HepG2 (cell line): ENCODE results near the gene PVR. TPM values are rescaled to one million over a fixed set of nuclear protein-coding genes. Genes with fewer than 3 reads are reported as not detected.
A peak's percentile ranks its signal among the peaks of the same experiment; 100 is the strongest.

ENCODE experiments used
- DPF2 ChIP-seq: sonication (generic); formaldehyde crosslinking; IDR thresholded peaks from 2 replicates; pipeline ENCODE4 v1.4.0; 2020; ENCODE audit warnings: mild to moderate bottlenecking, low read depth, missing genetic modification reagents, borderline replicate concordance
- FOXA1 ChIP-seq, 2 experiments: fragments of 450-650 bp in 1 of 2; sonication (generic) in 1 of 2; formaldehyde crosslinking in 1 of 2; IDR thresholded peaks; 2 replicates each; pipeline versions ENCODE4 v1.4.0 to v1.6.1; 2016 to 2020; ENCODE audit warnings: missing genetic modification reagents in 1 of 2
- JUNB ChIP-seq: sonication (generic); formaldehyde crosslinking; IDR thresholded peaks from 2 replicates; pipeline ENCODE4 v1.8.0; 2022; ENCODE audit warnings: missing genetic modification reagents, mild to moderate bottlenecking, borderline replicate concordance
- MATR3 ChIP-seq: sonication (generic); formaldehyde crosslinking; IDR thresholded peaks from 2 replicates; pipeline ENCODE4 v1.4.0; 2020; ENCODE audit warnings: missing genetic modification reagents
- MBNL3 ChIP-seq: fragments of 250-450 bp; sonication (Bioruptor Pico); conservative IDR thresholded peaks from 2 replicates; pipeline ENCODE4 v1.8.0; 2022; ENCODE audit warnings: mild to moderate bottlenecking, inconsistent platforms
- NFRKB ChIP-seq: fragments of 450-650 bp; IDR thresholded peaks from 2 replicates; pipeline ENCODE4 v1.6.1; 2017
- PAF1 ChIP-seq: IDR thresholded peaks from 2 replicates; pipeline ENCODE4 v1.6.1; 2016; ENCODE audit warnings: missing genetic modification reagents, missing compliant biosample characterization
- POLR2G ChIP-seq: fragments of 200-400 bp; formaldehyde crosslinking; IDR thresholded peaks from 2 replicates; pipeline ENCODE4 v1.6.1; 2018; ENCODE audit warnings: mild to moderate bottlenecking, low read depth, low read length, moderate library complexity
- PPARG ChIP-seq: conservative IDR thresholded peaks from 2 replicates; pipeline ENCODE4 v1.6.1; 2016; ENCODE audit warnings: missing biosample characterization, missing genetic modification reagents
- SALL2 ChIP-seq: sonication (generic); formaldehyde crosslinking; IDR thresholded peaks from 2 replicates; pipeline ENCODE4 v1.8.1; 2023; ENCODE audit warnings: mild to moderate bottlenecking, missing genetic modification reagents, inconsistent platforms
- SOX13 ChIP-seq, 3 experiments: fragments of 450-650 bp in 1 of 3; sonication (generic) in 1 of 3; formaldehyde crosslinking in 1 of 3; IDR thresholded peaks in 2 of 3; conservative IDR thresholded peaks in 1 of 3; 2 replicates each; pipeline versions ENCODE4 v1.5.0 to v1.6.1; 2016 to 2020; ENCODE audit warnings: antibody characterized with exemption in 1 of 3, mild to moderate bottlenecking in 1 of 3, missing compliant biosample characterization in 1 of 3, missing genetic modification reagents in 1 of 3, moderate library complexity in 1 of 3
- U2AF1 ChIP-seq: fragments of 200-400 bp; formaldehyde crosslinking; optimal IDR thresholded peaks from 2 replicates; pipeline ENCODE3; 2017; ENCODE audit warnings: mild to moderate bottlenecking, low read depth, low read length
- ZNF549 ChIP-seq: sonication (generic); formaldehyde crosslinking; IDR thresholded peaks from 2 replicates; pipeline ENCODE4 v1.5.0; 2020; ENCODE audit warnings: missing genetic modification reagents
- ZNF569 ChIP-seq: sonication (generic); formaldehyde crosslinking; IDR thresholded peaks from 2 replicates; pipeline ENCODE4 v1.5.0; 2020; ENCODE audit warnings: mild to moderate bottlenecking, missing genetic modification reagents, moderate library complexity, borderline replicate concordance
- ZNF776 ChIP-seq: sonication (generic); formaldehyde crosslinking; IDR thresholded peaks from 2 replicates; pipeline ENCODE4 v1.4.0; 2020; ENCODE audit warnings: mild to moderate bottlenecking, missing genetic modification reagents
- polyA plus RNA-seq, 8 experiments: library from polyadenylated mRNA; depleted of rRNA in 3 of 8; stranded (reverse) in 7 of 8; unstranded in 1 of 8; fragments of >200 nt; fragmentation: Illumina TruSeq in 4 of 8; extraction: Trizol in 4 of 8; gene quantifications; 2 replicates each; pipeline versions ENCODE4 v1.2.1 to v1.2.3, GENCODE V29; 2011 to 2016; ENCODE audit warnings: low read depth in 4 of 8, missing spikeins in 1 of 8, mixed read lengths in 1 of 8; ENCODE audit not compliant: insufficient read depth in 1 of 8
- total RNA-seq, 5 experiments: library from RNA; depleted of rRNA; stranded (reverse); fragments of >200 nt; fragmentation: Illumina TruSeq; extraction: Trizol; gene quantifications; 2 replicates each; pipeline ENCODE4 v1.2.3, GENCODE V29; 2016; ENCODE audit warnings: low read depth in 1 of 5
- TF ChIP-seq, protein P1 (sequence below): sonication (generic); formaldehyde crosslinking; IDR thresholded peaks from 2 replicates; pipeline ENCODE4 v1.4.0; 2020; ENCODE audit warnings: missing genetic modification reagents, borderline replicate concordance
- TF ChIP-seq, protein P2 (sequence below): sonication (generic); formaldehyde crosslinking; IDR thresholded peaks from 2 replicates; pipeline ENCODE4 v1.4.0; 2020; ENCODE audit warnings: missing genetic modification reagents
- TF ChIP-seq, protein P3 (sequence below): sonication (generic); formaldehyde crosslinking; IDR thresholded peaks from 2 replicates; pipeline ENCODE4 v1.4.0; 2020; ENCODE audit warnings: missing genetic modification reagents
- TF ChIP-seq, protein P4 (sequence below): sonication (generic); formaldehyde crosslinking; IDR thresholded peaks from 2 replicates; pipeline ENCODE4 v1.8.1; 2023; ENCODE audit warnings: missing genetic modification reagents, inconsistent platforms, borderline replicate concordance

PVR gene
- total and polyA plus RNA-seq, 2 of the 13 experiments (the other 11 are each of a cell fraction or from before 2014, with no cell fraction given) = 43.4 to 46.6 TPM

DNA sequence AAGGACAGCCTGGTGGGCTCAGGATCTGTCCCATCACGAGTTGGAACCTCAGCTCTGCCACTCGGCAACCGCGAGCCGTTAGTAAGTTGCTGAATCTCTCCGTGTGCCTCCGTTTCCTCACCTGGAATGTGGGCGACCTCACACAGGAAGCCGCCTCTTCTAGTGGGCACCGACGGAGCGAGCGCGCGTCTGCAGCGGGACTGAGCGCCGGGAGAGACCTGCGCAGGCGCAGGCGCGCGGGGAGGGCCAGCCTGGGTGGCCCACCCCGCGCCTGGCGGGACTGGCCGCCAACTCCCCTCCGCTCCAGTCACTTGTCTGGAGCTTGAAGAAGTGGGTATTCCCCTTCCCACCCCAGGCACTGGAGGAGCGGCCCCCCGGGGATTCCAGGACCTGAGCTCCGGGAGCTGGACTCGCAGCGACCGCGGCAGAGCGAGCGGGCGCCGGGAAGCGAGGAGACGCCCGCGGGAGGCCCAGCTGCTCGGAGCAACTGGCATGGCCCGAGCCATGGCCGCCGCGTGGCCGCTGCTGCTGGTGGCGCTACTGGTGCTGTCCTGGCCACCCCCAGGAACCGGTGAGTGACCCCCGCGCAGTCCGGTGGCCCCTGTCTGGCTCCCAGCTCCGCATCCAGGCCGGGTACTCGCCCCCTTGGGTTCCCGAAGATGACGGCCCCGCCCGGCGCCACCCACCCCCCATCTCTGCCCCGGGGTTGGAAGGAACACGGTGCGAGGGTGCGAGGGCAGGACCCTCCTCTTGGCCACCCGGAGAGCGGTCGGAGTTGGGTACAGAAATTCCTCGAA, at the start of gene PVR (continued):
- TF ChIP-seq, protein P1, sequence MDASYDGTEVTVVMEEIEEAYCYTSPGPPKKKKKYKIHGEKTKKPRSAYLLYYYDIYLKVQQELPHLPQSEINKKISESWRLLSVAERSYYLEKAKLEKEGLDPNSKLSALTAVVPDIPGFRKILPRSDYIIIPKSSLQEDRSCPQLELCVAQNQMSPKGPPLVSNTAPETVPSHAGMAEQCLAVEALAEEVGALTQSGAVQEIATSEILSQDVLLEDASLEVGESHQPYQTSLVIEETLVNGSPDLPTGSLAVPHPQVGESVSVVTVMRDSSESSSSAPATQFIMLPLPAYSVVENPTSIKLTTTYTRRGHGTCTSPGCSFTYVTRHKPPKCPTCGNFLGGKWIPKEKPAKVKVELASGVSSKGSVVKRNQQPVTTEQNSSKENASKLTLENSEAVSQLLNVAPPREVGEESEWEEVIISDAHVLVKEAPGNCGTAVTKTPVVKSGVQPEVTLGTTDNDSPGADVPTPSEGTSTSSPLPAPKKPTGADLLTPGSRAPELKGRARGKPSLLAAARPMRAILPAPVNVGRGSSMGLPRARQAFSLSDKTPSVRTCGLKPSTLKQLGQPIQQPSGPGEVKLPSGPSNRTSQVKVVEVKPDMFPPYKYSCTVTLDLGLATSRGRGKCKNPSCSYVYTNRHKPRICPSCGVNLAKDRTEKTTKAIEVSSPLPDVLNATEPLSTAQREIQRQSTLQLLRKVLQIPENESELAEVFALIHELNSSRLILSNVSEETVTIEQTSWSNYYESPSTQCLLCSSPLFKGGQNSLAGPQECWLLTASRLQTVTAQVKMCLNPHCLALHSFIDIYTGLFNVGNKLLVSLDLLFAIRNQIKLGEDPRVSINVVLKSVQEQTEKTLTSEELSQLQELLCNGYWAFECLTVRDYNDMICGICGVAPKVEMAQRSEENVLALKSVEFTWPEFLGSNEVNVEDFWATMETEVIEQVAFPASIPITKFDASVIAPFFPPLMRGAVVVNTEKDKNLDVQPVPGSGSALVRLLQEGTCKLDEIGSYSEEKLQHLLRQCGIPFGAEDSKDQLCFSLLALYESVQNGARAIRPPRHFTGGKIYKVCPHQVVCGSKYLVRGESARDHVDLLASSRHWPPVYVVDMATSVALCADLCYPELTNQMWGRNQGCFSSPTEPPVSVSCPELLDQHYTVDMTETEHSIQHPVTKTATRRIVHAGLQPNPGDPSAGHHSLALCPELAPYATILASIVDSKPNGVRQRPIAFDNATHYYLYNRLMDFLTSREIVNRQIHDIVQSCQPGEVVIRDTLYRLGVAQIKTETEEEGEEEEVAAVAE (CRISPR knock-in tag) = peak; percentile 26; the same call in 1 of the 2 replicates
- no peak for TF ChIP-seq ZNF569 (CRISPR knock-in tag)
- TF ChIP-seq, protein P2, sequence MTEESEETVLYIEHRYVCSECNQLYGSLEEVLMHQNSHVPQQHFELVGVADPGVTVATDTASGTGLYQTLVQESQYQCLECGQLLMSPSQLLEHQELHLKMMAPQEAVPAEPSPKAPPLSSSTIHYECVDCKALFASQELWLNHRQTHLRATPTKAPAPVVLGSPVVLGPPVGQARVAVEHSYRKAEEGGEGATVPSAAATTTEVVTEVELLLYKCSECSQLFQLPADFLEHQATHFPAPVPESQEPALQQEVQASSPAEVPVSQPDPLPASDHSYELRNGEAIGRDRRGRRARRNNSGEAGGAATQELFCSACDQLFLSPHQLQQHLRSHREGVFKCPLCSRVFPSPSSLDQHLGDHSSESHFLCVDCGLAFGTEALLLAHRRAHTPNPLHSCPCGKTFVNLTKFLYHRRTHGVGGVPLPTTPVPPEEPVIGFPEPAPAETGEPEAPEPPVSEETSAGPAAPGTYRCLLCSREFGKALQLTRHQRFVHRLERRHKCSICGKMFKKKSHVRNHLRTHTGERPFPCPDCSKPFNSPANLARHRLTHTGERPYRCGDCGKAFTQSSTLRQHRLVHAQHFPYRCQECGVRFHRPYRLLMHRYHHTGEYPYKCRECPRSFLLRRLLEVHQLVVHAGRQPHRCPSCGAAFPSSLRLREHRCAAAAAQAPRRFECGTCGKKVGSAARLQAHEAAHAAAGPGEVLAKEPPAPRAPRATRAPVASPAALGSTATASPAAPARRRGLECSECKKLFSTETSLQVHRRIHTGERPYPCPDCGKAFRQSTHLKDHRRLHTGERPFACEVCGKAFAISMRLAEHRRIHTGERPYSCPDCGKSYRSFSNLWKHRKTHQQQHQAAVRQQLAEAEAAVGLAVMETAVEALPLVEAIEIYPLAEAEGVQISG (CRISPR knock-in tag) = peak; percentile 43
- no peak for TF ChIP-seq ZNF776 (CRISPR knock-in tag)
- TF ChIP-seq PAF1 (CRISPR knock-in tag) = no peak
- peak; percentile 88 for TF ChIP-seq POLR2G
- TF ChIP-seq MATR3 = no peak
- TF ChIP-seq ZNF549 (CRISPR knock-in tag) = no peak
- TF ChIP-seq FOXA1 (IDR thresholded peaks at IDR 0.05) = no peak
- TF ChIP-seq FOXA1 (CRISPR knock-in tag; IDR thresholded peaks at IDR 0.05) = no peak
- TF ChIP-seq MBNL3 = no peak
- TF ChIP-seq, protein P3, sequence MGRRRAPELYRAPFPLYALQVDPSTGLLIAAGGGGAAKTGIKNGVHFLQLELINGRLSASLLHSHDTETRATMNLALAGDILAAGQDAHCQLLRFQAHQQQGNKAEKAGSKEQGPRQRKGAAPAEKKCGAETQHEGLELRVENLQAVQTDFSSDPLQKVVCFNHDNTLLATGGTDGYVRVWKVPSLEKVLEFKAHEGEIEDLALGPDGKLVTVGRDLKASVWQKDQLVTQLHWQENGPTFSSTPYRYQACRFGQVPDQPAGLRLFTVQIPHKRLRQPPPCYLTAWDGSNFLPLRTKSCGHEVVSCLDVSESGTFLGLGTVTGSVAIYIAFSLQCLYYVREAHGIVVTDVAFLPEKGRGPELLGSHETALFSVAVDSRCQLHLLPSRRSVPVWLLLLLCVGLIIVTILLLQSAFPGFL (CRISPR knock-in tag) = no peak
- TF ChIP-seq, protein P4, sequence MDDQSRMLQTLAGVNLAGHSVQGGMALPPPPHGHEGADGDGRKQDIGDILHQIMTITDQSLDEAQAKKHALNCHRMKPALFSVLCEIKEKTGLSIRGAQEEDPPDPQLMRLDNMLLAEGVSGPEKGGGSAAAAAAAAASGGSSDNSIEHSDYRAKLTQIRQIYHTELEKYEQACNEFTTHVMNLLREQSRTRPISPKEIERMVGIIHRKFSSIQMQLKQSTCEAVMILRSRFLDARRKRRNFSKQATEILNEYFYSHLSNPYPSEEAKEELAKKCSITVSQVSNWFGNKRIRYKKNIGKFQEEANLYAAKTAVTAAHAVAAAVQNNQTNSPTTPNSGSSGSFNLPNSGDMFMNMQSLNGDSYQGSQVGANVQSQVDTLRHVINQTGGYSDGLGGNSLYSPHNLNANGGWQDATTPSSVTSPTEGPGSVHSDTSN = no peak
- TF ChIP-seq JUNB = no peak
- no peak for TF ChIP-seq U2AF1
- TF ChIP-seq NFRKB = no peak
- no peak for TF ChIP-seq PPARG (CRISPR knock-in tag)
- 0 out of 2 replicates have a peak, but pooled peaks have one; percentile 52 for TF ChIP-seq SALL2
- TF ChIP-seq SOX13 (IDR thresholded peaks at IDR 0.05) = peak; percentile 15; the same call in 1 of the 2 replicates
- peak in 1 of 2 experiments; percentile 27; a peak in 1 of 4 replicates for TF ChIP-seq SOX13 (CRISPR knock-in tag; conservative IDR thresholded peaks at IDR 0.05 in 1 of 2, IDR thresholded peaks at IDR 0.05 in 1 of 2)
- no peak for TF ChIP-seq DPF2 (CRISPR knock-in tag)
